Keratinocyte (primary cell): ENCODE measurements around the gene ARHGAP22. TPM values are rescaled to one million over a fixed set of nuclear protein-coding genes. Genes with fewer than 3 reads are reported as not detected.

Source experiments
- DNase-seq: peaks from one replicate; pipeline ENCODE4 v3.0.0-alpha.2; 2011; ENCODE audit warnings: low read depth, missing footprints, low spot score
- FAIRE-seq: peaks from 2 replicates; lab custom pipeline; 2011; peaks lifted over from hg19 to GRCh38; lab: Jason Lieb, UNC
- H2AFZ ChIP-seq: 2 replicates; pipeline ENCODE4 v1.6.0; 2012; ENCODE audit warnings: low read length, control low read depth, inconsistent platforms; ENCODE audit not compliant: control insufficient read depth
- H3K27ac ChIP-seq: 2 replicates; pipeline ENCODE4 v1.5.1; 2011; ENCODE audit warnings: low read length; ENCODE audit not compliant: control insufficient read depth, insufficient read depth
- H3K27me3 ChIP-seq: 3 replicates; pipeline ENCODE4 v1.6.0; 2011; ENCODE audit warnings: low read length; ENCODE audit not compliant: control insufficient read depth, insufficient read depth; ENCODE audit errors: extremely low read depth
- H3K36me3 ChIP-seq, 2 experiments: 2 replicates in 1 of 2; 3 replicates in 1 of 2; pipeline ENCODE4 v1.5.1; 2011; ENCODE audit warnings: low read length in 2 of 2, mild to moderate bottlenecking in 1 of 2; ENCODE audit not compliant: control insufficient read depth in 2 of 2, insufficient read depth in 2 of 2; ENCODE audit errors: extremely low read depth in 1 of 2
- H3K4me1 ChIP-seq: 3 replicates; pipeline ENCODE4 v1.5.1; 2011; ENCODE audit warnings: low read length; ENCODE audit not compliant: control insufficient read depth, insufficient read depth; ENCODE audit errors: extremely low read depth
- H3K4me2 ChIP-seq: 3 replicates; pipeline ENCODE4 v1.6.0; 2011; ENCODE audit warnings: low read depth, low read length; ENCODE audit not compliant: control insufficient read depth, insufficient read depth; ENCODE audit errors: extremely low read depth
- H3K4me3 ChIP-seq, 3 experiments: fragments of 200-600 bp in 1 of 3; sonication (generic) in 1 of 3; 2 replicates in 2 of 3; 3 replicates in 1 of 3; pipeline ENCODE4 v1.5.1; 2011 to 2016; ENCODE audit warnings: low read length in 3 of 3, mild to moderate bottlenecking in 3 of 3, control low read depth in 2 of 3, inconsistent platforms in 1 of 3, low read depth in 1 of 3, mixed read lengths in 1 of 3, mixed run types in 1 of 3, moderate library complexity in 1 of 3; ENCODE audit not compliant: control insufficient read depth in 2 of 3, insufficient read depth in 2 of 3; ENCODE audit errors: extremely low read depth in 1 of 3
- H3K79me2 ChIP-seq: 2 replicates; pipeline ENCODE4 v1.6.0; 2012; ENCODE audit warnings: low read length; ENCODE audit not compliant: control insufficient read depth, insufficient read depth
- H3K9ac ChIP-seq: 3 replicates; pipeline ENCODE4 v1.6.0; 2011; ENCODE audit warnings: low read length; ENCODE audit not compliant: control insufficient read depth, insufficient read depth; ENCODE audit errors: extremely low read depth
- H3K9me1 ChIP-seq: 3 replicates; pipeline ENCODE4 v1.6.0; 2011; ENCODE audit warnings: low read length; ENCODE audit not compliant: control insufficient read depth, insufficient read depth; ENCODE audit errors: extremely low read depth
- H3K9me3 ChIP-seq: 2 replicates; pipeline ENCODE4 v1.5.1; 2012; ENCODE audit warnings: low read depth, low read length; ENCODE audit not compliant: control insufficient read depth
- H4K20me1 ChIP-seq: 3 replicates; pipeline ENCODE4 v1.6.0; 2011; ENCODE audit warnings: low read length; ENCODE audit not compliant: control insufficient read depth, insufficient read depth; ENCODE audit errors: extremely low read depth
- EZH2 ChIP-seq: IDR thresholded peaks from one replicate; pipeline ENCODE4 v1.6.1; 2012; ENCODE audit warnings: inconsistent platforms, mild to moderate bottlenecking, low read length, moderate library complexity
- dilution Hi-C: fragments of 300-500 bp; cut with MboI; formaldehyde crosslinking; loops from one replicate; pipeline ENCODE4 v1.7.0; 2020; ENCODE audit warnings: low sequenced_read_pairs; ENCODE audit not compliant: extremely low pct_ligation_motif_present
- polyA plus RNA-seq, 5 experiments: library from polyadenylated mRNA; depleted of rRNA in 3 of 5; stranded (reverse) in 3 of 5; stranded (forward) in 1 of 5; unstranded in 1 of 5; fragments of >200 nt; gene quantifications; 1 replicate in 1 of 5; 2 replicates in 3 of 5; 3 replicates in 1 of 5; pipeline versions ENCODE4 v1.2.1 to v1.2.3, GENCODE V29; 2011 to 2012; ENCODE audit warnings: missing spikeins in 2 of 5, low read depth in 1 of 5, low replicate concordance in 1 of 5
- TF ChIP-seq, protein P1 (sequence below), 3 experiments: IDR thresholded peaks in 1 of 3; conservative IDR thresholded peaks in 1 of 3; optimal IDR thresholded peaks in 1 of 3; 2 replicates in 2 of 3; 3 replicates in 1 of 3; pipeline versions ENCODE3 to v1.5.1; 2011; ENCODE audit warnings: low read length in 3 of 3, mild to moderate bottlenecking in 3 of 3, moderate library complexity in 2 of 3, control low read depth in 1 of 3, inconsistent platforms in 1 of 3; ENCODE audit not compliant: insufficient read depth in 2 of 3; ENCODE audit errors: extremely low read depth in 1 of 3

ARHGAP22 gene
- polyA plus RNA-seq, 1 donor (not counting 4 experiments of a cell fraction or from before 2014, with no cell fraction given), result 4.9 TPM

DNA sequence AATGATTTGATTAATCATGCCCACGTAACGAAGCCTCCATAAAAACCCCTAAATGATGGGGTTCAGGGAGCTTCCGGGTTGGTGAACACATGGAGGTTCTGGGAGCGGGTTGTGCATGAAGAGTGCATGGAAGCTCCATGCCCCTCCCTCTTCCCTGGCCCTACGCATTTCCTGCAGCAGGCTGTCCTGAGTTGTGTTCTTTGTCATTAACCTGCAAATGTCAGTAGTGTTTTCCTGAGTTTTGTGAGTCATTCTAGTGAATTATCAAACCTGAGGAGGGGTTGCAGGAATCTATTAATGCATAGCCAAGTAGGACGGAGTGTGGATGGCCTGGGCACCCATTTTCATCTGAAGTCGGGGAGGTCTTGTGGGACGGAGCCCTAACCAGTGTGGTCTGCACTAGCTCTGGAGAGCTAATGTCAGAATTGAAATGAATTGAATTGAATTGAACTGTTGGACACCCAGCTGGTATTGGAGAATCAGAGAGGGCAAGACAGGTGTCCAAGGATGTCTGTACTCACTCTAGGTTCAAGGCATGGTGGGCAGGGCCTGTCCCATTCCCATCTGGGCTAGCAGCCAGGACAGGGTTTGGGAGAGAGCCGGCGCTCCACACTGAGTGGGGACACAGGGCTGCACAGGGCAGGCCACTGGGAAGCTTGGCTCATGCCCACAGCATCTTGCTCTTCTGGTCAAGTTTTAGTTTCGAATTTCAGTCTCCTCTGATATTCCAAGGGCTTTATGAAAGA is 22.3 kb upstream of the ARHGAP22 start:
- FAIRE-seq, result no peak
- dilution Hi-C loops, result no loop called here

DNA sequence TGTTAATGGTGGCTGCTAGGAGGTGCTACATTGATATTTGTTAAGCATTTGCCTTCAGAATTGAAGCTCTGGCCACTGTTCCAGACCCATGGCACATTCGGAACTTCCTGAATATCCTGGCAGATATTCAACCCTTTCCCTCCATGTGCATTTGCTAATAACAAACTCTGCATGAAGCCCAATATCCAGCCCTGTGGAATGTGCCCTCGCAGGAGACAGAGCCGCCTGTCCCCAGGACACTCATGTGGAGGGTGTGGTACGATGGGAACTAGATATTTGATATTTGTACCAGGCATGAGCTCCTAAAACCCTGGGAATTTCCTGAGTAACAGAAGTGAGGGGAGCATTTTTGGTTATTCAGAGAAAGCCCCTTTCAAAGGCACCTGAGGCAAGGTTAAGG is 21.6 kb upstream of the ARHGAP22 start:
- H3K27me3 ChIP-seq, result no peaks in the 10 kb centered on the region
- H3K9ac ChIP-seq, result no peak overlapping the region
- DNase-seq (no peak), FAIRE-seq (no peak)
- no peaks in the 10 kb centered on the region for H3K36me3 ChIP-seq
- no peak for TF ChIP-seq EZH2
- TF ChIP-seq, protein P1, sequence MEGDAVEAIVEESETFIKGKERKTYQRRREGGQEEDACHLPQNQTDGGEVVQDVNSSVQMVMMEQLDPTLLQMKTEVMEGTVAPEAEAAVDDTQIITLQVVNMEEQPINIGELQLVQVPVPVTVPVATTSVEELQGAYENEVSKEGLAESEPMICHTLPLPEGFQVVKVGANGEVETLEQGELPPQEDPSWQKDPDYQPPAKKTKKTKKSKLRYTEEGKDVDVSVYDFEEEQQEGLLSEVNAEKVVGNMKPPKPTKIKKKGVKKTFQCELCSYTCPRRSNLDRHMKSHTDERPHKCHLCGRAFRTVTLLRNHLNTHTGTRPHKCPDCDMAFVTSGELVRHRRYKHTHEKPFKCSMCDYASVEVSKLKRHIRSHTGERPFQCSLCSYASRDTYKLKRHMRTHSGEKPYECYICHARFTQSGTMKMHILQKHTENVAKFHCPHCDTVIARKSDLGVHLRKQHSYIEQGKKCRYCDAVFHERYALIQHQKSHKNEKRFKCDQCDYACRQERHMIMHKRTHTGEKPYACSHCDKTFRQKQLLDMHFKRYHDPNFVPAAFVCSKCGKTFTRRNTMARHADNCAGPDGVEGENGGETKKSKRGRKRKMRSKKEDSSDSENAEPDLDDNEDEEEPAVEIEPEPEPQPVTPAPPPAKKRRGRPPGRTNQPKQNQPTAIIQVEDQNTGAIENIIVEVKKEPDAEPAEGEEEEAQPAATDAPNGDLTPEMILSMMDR (optimal IDR thresholded peaks at IDR 0.05 in 1 of 3, IDR thresholded peaks at IDR 0.05 in 1 of 3, conservative IDR thresholded peaks at IDR 0.05 in 1 of 3; ENCODE audit: extremely low read depth in 1 of 3, insufficient read depth in 2 of 3, low read length in 3 of 3), result no peak
- H3K4me3 ChIP-seq, result no peak overlapping the region
- H3K9me3 ChIP-seq, result no peaks in the 10 kb centered on the region
- no peak overlapping the region for H2AFZ ChIP-seq
- no peaks in the 10 kb centered on the region for H3K4me1 ChIP-seq
- no peaks in the 10 kb centered on the region for H3K79me2 ChIP-seq
- H3K9me1 ChIP-seq, result no peaks in the 10 kb centered on the region
- no peak overlapping the region for H3K27ac ChIP-seq
- dilution Hi-C loops, result no loop called here
- no peaks in the 10 kb centered on the region for H4K20me1 ChIP-seq
- no peak overlapping the region for H3K4me2 ChIP-seq

More for the DNA sequence above, 22.3 kb upstream of the ARHGAP22 start:
- Histone ChIP-seq H3K4me1 (no peaks in the 10 kb centered on the region), H3K4me3 (no peak overlapping the region), H3K9me3 (no peaks in the 10 kb centered on the region), H3K36me3 (no peaks in the 10 kb centered on the region), H2AFZ (no peak overlapping the region), H3K9me1 (no peaks in the 10 kb centered on the region), H3K4me2 (no peak overlapping the region), H3K79me2 (no peaks in the 10 kb centered on the region), H3K27me3 (no peaks in the 10 kb centered on the region), H3K27ac (no peak overlapping the region), H4K20me1 (no peaks in the 10 kb centered on the region), H3K9ac (no peak overlapping the region)
- no peak for DNase-seq
- TF ChIP-seq, protein P1 (optimal IDR thresholded peaks at IDR 0.05 in 1 of 3, IDR thresholded peaks at IDR 0.05 in 1 of 3, conservative IDR thresholded peaks at IDR 0.05 in 1 of 3; ENCODE audit: extremely low read depth in 1 of 3, insufficient read depth in 2 of 3, low read length in 3 of 3), result no peak
- TF ChIP-seq EZH2, result no peak
